K562 (cell line): ENCODE data around the gene KRTAP19-4. TPM values are rescaled to one million over a fixed set of nuclear protein-coding genes. Genes with fewer than 3 reads are reported as not detected.

Experiments used
- ATAC-seq: fragments of 200-7000 bp; cut with Tn5 transposase; 3 replicates; pipeline ENCODE4 v1.9.1; 2020; ENCODE audit warnings: moderate library complexity
- BruUV-seq: library from RNA; stranded (reverse); fragments of 400-500 nt; replicated peaks from 2 replicates; lab custom pipeline; 2021; lab: Mats Ljungman, UMichigan
- CTCF ChIA-PET: fragments of 300-600 bp; formaldehyde crosslinking; extraction: SDS; loops from one replicate; lab custom pipeline; 2021; ENCODE audit warnings: low intra/inter-chr PET ratio; lab: Yijun Ruan, JAX
- POLR2A ChIA-PET: fragments of 300-600, 350-650 bp; sonication (Branson Sonifier 250); formaldehyde crosslinking; extraction: SDS; loops from one replicate; lab custom pipeline; 2021; ENCODE audit warnings: antibody characterized with exemption, inconsistent platforms; lab: Yijun Ruan, JAX
- DNase-seq, 4 experiments: peaks; one replicate each; pipeline versions ENCODE4 v3.0.0 to v3.0.0-alpha.2; 2011 to 2018; ENCODE audit warnings: low spot score in 3 of 4, mixed read lengths in 3 of 4; ENCODE audit errors: extremely low read depth in 1 of 4
- FAIRE-seq: peaks from 2 replicates; lab custom pipeline; 2011; peaks lifted over from hg19 to GRCh38; lab: Jason Lieb, UNC
- H2AFZ ChIP-seq: 2 replicates; pipeline ENCODE4 v1.6.0; 2011; ENCODE audit warnings: low read depth, low read length, control low read depth, inconsistent platforms
- H3K27ac ChIP-seq: fragments of 200-600 bp; 3 replicates; pipeline ENCODE4 v1.8.0; 2011; ENCODE audit warnings: low read depth, mild to moderate bottlenecking, control low read depth, inconsistent platforms, low read length, moderate library complexity, mixed read lengths; ENCODE audit errors: extremely low read depth
- H3K27me3 ChIP-seq, 2 experiments: fragments of 300-600 bp in 1 of 2; 2 replicates in 1 of 2; 3 replicates in 1 of 2; pipeline versions ENCODE4 v1.6.0 to v1.8.0; 2011; ENCODE audit warnings: inconsistent platforms in 2 of 2, low read length in 2 of 2, mild to moderate bottlenecking in 1 of 2, mixed read lengths in 1 of 2, moderate library complexity in 1 of 2; ENCODE audit not compliant: control insufficient read depth in 2 of 2, insufficient read depth in 2 of 2
- H3K36me3 ChIP-seq: fragments of 300-600 bp; 3 replicates; pipeline ENCODE4 v1.8.0; 2011; ENCODE audit warnings: mild to moderate bottlenecking, low read length, inconsistent platforms; ENCODE audit not compliant: control insufficient read depth, insufficient read depth
- H3K4me1 ChIP-seq, 2 experiments: fragments of 200-600 bp in 1 of 2; replicated peaks in 1 of 2; 2 replicates in 1 of 2; 3 replicates in 1 of 2; pipeline versions ENCODE4 v1.5.1 to v1.8.0; 2011; ENCODE audit warnings: inconsistent platforms in 2 of 2, low read length in 2 of 2, mild to moderate bottlenecking in 1 of 2, mixed read lengths in 1 of 2, moderate library complexity in 1 of 2; ENCODE audit not compliant: control insufficient read depth in 2 of 2, insufficient read depth in 2 of 2
- H3K4me2 ChIP-seq: 2 replicates; pipeline ENCODE4 v1.6.1; 2011; ENCODE audit warnings: low read length, control low read depth, inconsistent platforms, mixed read lengths; ENCODE audit not compliant: insufficient read depth
- H3K4me3 ChIP-seq: fragments of 200-600 bp; sonication (generic), shearing (Covaris generic); 2 replicates; pipeline ENCODE4 v1.5.1; 2016; ENCODE audit warnings: control low read depth, inconsistent platforms
- H3K79me2 ChIP-seq: fragments of 200-600 bp; 3 replicates; pipeline ENCODE4 v1.8.0; 2011; ENCODE audit warnings: low read length, inconsistent platforms; ENCODE audit not compliant: control insufficient read depth, insufficient read depth
- H3K9ac ChIP-seq, 2 experiments: 2 replicates each; pipeline versions ENCODE4 v1.6.0 to v1.6.1; 2011; ENCODE audit warnings: low read depth in 2 of 2, low read length in 2 of 2, control low read depth in 1 of 2, inconsistent platforms in 1 of 2, mild to moderate bottlenecking in 1 of 2, mixed read lengths in 1 of 2; ENCODE audit not compliant: insufficient read depth in 1 of 2
- H3K9me1 ChIP-seq: one replicate; pipeline ENCODE4 v1.6.0; 2011; ENCODE audit warnings: inconsistent platforms, mild to moderate bottlenecking, low read length, moderate library complexity; ENCODE audit not compliant: control insufficient read depth, insufficient read depth
- H3K9me3 ChIP-seq: replicated peaks from 2 replicates; pipeline ENCODE4 v1.5.1; 2011; ENCODE audit warnings: low read depth, low read length, inconsistent platforms; ENCODE audit not compliant: control insufficient read depth, insufficient read depth
- H4K20me1 ChIP-seq: replicated peaks from 2 replicates; pipeline ENCODE4 v1.6.1; 2011; ENCODE audit warnings: low read length, inconsistent platforms, mixed read lengths; ENCODE audit not compliant: control insufficient read depth, insufficient read depth
- BCOR ChIP-seq: fragments of 450-650 bp; IDR thresholded peaks from 2 replicates; pipeline ENCODE4 v1.6.1; 2016
- ESRRA ChIP-seq: fragments of 450-650 bp; IDR thresholded peaks from 2 replicates; pipeline ENCODE4 v1.6.1; 2014; ENCODE audit warnings: low read depth, mild to moderate bottlenecking, moderate library complexity, borderline replicate concordance
- MEIS2 ChIP-seq: fragments of 450-650 bp; IDR thresholded peaks from 2 replicates; pipeline ENCODE4 v1.6.1; 2014; ENCODE audit warnings: mild to moderate bottlenecking; ENCODE audit not compliant: partially characterized antibody
- NRF1 ChIP-seq, 2 experiments: fragments of 450-650 bp; IDR thresholded peaks in 1 of 2; conservative IDR thresholded peaks in 1 of 2; 2 replicates each; pipeline ENCODE4 v1.6.1; 2014; ENCODE audit warnings: mild to moderate bottlenecking in 2 of 2
- OTX1 ChIP-seq: fragments of 450-650 bp; formaldehyde crosslinking; IDR thresholded peaks from 2 replicates; pipeline ENCODE4 v1.4.0; 2022; ENCODE audit warnings: mild to moderate bottlenecking
- PHF8 ChIP-seq: fragments of 200-600 bp; sonication (generic); IDR thresholded peaks from 2 replicates; pipeline ENCODE4 v1.6.1; 2012; ENCODE audit warnings: mixed run types, mild to moderate bottlenecking, inconsistent platforms, low read length, moderate library complexity, borderline replicate concordance
- RBBP5 ChIP-seq: fragments of 200-600 bp; sonication (generic); IDR thresholded peaks from 2 replicates; pipeline ENCODE4 v1.6.1; 2012; ENCODE audit warnings: borderline replicate concordance, mild to moderate bottlenecking, low read length, control low read depth, inconsistent platforms; ENCODE audit not compliant: insufficient read depth, poor library complexity, severe bottlenecking
- SMAD3 ChIP-seq: fragments of 450-650 bp; formaldehyde crosslinking; conservative IDR thresholded peaks from 2 replicates; pipeline ENCODE4 v1.4.0; 2020; ENCODE audit warnings: mild to moderate bottlenecking
- XRCC4 ChIP-seq: IDR thresholded peaks from one replicate; pipeline ENCODE4 v1.6.1; 2011; ENCODE audit not compliant: insufficient read depth, insufficient read length; ENCODE audit errors: extremely low read depth
- XRCC5 ChIP-seq: fragments of 200-400 bp; formaldehyde crosslinking; IDR thresholded peaks from 2 replicates; pipeline ENCODE4 v1.6.1; 2017; ENCODE audit warnings: low read depth, mild to moderate bottlenecking, low read length
- ZNF551 ChIP-seq: fragments of 250-450 bp; sonication (Bioruptor Pico); IDR thresholded peaks from 2 replicates; pipeline ENCODE4 v1.5.0; 2021; ENCODE audit warnings: mild to moderate bottlenecking, moderate library complexity
- ZNF766 ChIP-seq: fragments of 200-800 bp; sonication (Bioruptor generic); conservative IDR thresholded peaks from 2 replicates; pipeline ENCODE4 v1.6.1; 2016; ENCODE audit warnings: missing genetic modification characterization, missing compliant biosample characterization
- WGBS: fragments of 100-300 bp; shearing (Covaris generic); methylation state at CpG from one replicate; pipeline ENCODE4 v1.1.6; 2016; ENCODE audit warnings: low coverage, mixed read lengths; ENCODE audit not compliant: insufficient coverage; ENCODE audit errors: missing lambda C conversion rate; 5-methylcytosine and 5-hydroxymethylcytosine counted together
- in situ Hi-C: fragments of 300-500 bp; cut with MboI; formaldehyde crosslinking; loops from 4 replicates; pipeline ENCODE4 v1.15.0; 2018; ENCODE audit warnings: inconsistent platforms, mixed read lengths
- intact Hi-C: fragments of 100-400 bp; cut with micrococcal nuclease; formaldehyde crosslinking; loops from 2 replicates; pipeline ENCODE4 v1.14.2; 2022
- polyA plus RNA-seq, 8 experiments: library from polyadenylated mRNA; depleted of rRNA in 4 of 8; stranded (reverse) in 5 of 8; unstranded in 3 of 8; fragments of >200 nt; fragmentation: Nextera tagmentation in 2 of 8; fragmentation: Illumina TruSeq in 1 of 8; extraction: Ambion mirVana in 2 of 8; extraction: Trizol in 1 of 8; gene quantifications; 2 replicates each; pipeline versions ENCODE4 v1.2.1 to v1.2.3, GENCODE V29; 2011 to 2014; ENCODE audit warnings: inconsistent platforms in 1 of 8, missing spikeins in 1 of 8
- total RNA-seq, 7 experiments: library from RNA; depleted of rRNA in 6 of 7; stranded (reverse); fragments of >200 nt in 6 of 7; fragmentation: Illumina TruSeq in 2 of 7; extraction: Trizol in 2 of 7; gene quantifications; 2 replicates each; pipeline versions ENCODE4 v1.2.1 to v1.2.3, GENCODE V29; 2011 to 2021; ENCODE audit warnings: low replicate concordance in 1 of 7
- TF ChIP-seq, protein P1 (sequence below): sonication (generic); IDR thresholded peaks from 2 replicates; pipeline ENCODE4 v1.6.1; 2016
- TF ChIP-seq, protein P2 (sequence below): sonication (generic); formaldehyde crosslinking; IDR thresholded peaks from 2 replicates; pipeline ENCODE4 v1.8.0; 2022; ENCODE audit warnings: mild to moderate bottlenecking, missing genetic modification reagents
- TF ChIP-seq, protein P3 (sequence below): fragments of 450-650 bp; conservative IDR thresholded peaks from 2 replicates; pipeline ENCODE4 v1.6.1; 2016; ENCODE audit warnings: missing genetic modification characterization, low read depth, mild to moderate bottlenecking, control low read depth, missing compliant biosample characterization

The KRTAP19-4 gene
- total and polyA plus RNA-seq, 9 of the 15 experiments (the other 6 are each of a cell fraction or from before 2014, with no cell fraction given), result not detected

DNA sequence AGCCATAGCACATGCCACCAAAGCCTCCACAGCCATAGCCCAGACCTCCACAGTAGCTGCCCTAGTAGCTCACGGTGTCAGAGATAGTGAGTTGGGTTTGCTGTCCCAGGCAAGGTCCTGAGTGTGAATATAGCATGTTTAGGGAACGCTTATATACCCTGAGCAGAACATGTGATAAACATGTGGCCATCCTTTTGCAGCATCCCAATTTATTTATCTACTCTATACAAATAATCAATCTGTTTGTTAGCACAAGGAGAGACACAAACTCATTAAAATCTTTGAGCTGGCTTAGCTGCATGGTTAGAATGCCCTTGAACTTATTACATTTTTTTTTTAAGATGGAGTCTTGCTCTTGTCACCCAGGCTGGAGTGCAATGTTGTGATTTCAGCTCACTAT is 9.6 kb downstream of the KRTAP19-4 start, which contains the start of gene KRTAP19-2:
Gene KRTAP19-2, minus strand, starts transcription at position 101 of the 400 bp plus-strand sequence. Its CDS starts 88 bp downstream, at position 13.
- intact Hi-C loops, result no loop called here
- no peak within 1 kb of the TSS for H3K4me3 ChIP-seq
- H4K20me1 ChIP-seq, result no peaks in the 10 kb centered on the region
- H3K9me3 ChIP-seq, result no peaks in the 10 kb centered on the region; the same call in 1 of the 2 replicates
- ChIA-PET POLR2A (no interaction called here), CTCF (no interaction called here)
- no peaks in the 10 kb centered on the region for H3K9me1 ChIP-seq
- WGBS, result 3% methylated on average over 2 of the region's 2 CpGs
- H3K27ac ChIP-seq, result no peak within 1 kb of the TSS
- no peak within 1 kb of the TSS for H3K4me2 ChIP-seq
- BruUV-seq, result no TSS peak
- no peak for TF ChIP-seq ESRRA
- no peak for TF ChIP-seq NRF1 (conservative IDR thresholded peaks at IDR 0.05 in 1 of 2, IDR thresholded peaks at IDR 0.05 in 1 of 2)
- no peak for TF ChIP-seq ZNF551 (CRISPR knock-in tag)
- no peak for TF ChIP-seq ZNF766 (CRISPR knock-in tag)
- no peak for TF ChIP-seq MEIS2
- TF ChIP-seq RBBP5, result no peak
- H3K9ac ChIP-seq, result no peak within 1 kb of the TSS
- H3K27me3 ChIP-seq, result no peaks in the 10 kb centered on the region
- H3K79me2 ChIP-seq, result no peaks in the 10 kb centered on the region
- no peaks in the 10 kb centered on the region for H3K36me3 ChIP-seq
- in situ Hi-C loops, result no loop called here
- H2AFZ ChIP-seq, result no peak within 1 kb of the TSS
- no peak for DNase-seq
- no peaks in the 10 kb centered on the region for H3K4me1 ChIP-seq
- FAIRE-seq, result no peak
- ATAC-seq, result no peak

DNA sequence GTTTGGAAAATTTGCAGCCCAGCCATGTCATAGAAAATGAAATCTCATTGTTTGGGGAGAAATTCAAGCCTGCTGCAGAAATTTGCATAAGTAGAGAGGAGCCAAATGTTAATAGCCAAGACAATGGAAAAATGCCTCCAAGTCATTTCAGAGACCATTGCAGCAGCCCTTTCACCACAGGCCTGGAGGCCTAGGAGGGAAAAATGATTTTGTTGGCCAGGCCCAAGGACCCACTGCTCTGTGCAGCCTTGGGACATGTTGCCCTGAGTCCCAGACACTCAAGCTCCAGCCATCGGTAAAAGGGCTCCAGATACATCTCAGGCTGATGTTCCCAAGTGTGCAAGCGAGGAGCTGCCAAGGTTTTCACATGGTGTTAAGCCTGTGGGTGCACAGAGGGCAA is 10.8 kb downstream of the KRTAP19-4 start:
- in situ Hi-C loops, result no loop called here
- no peak overlapping the region for H3K4me3 ChIP-seq
- no peaks in the 10 kb centered on the region; the same call in 1 of the 2 replicates for H3K9me3 ChIP-seq
- no peaks in the 10 kb centered on the region for H4K20me1 ChIP-seq
- H3K27ac ChIP-seq, result no peak overlapping the region
- no peaks in the 10 kb centered on the region for H3K4me1 ChIP-seq
- intact Hi-C loops, result no loop called here
- DNase-seq, result no peak
- WGBS, result 0% methylated on average over 2 of the region's 2 CpGs
- no peak for ATAC-seq
- POLR2A ChIA-PET, result no interaction called here
- no peak overlapping the region for H3K9ac ChIP-seq
- CTCF ChIA-PET, result no interaction called here
- no peak overlapping the region for H2AFZ ChIP-seq
- no peaks in the 10 kb centered on the region for H3K79me2 ChIP-seq
- FAIRE-seq, result no peak
- no peaks in the 10 kb centered on the region for H3K36me3 ChIP-seq
- H3K4me2 ChIP-seq, result no peak overlapping the region
- no TSS peak for BruUV-seq
- H3K27me3 ChIP-seq, result no peaks in the 10 kb centered on the region
- no peaks in the 10 kb centered on the region for H3K9me1 ChIP-seq
- no peak for TF ChIP-seq OTX1 (CRISPR knock-in tag)
- no peak for TF ChIP-seq PHF8
- TF ChIP-seq, protein P1, sequence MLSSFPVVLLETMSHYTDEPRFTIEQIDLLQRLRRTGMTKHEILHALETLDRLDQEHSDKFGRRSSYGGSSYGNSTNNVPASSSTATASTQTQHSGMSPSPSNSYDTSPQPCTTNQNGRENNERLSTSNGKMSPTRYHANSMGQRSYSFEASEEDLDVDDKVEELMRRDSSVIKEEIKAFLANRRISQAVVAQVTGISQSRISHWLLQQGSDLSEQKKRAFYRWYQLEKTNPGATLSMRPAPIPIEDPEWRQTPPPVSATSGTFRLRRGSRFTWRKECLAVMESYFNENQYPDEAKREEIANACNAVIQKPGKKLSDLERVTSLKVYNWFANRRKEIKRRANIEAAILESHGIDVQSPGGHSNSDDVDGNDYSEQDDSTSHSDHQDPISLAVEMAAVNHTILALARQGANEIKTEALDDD, result no peak
- TF ChIP-seq BCOR, result no peak
- TF ChIP-seq, protein P2, sequence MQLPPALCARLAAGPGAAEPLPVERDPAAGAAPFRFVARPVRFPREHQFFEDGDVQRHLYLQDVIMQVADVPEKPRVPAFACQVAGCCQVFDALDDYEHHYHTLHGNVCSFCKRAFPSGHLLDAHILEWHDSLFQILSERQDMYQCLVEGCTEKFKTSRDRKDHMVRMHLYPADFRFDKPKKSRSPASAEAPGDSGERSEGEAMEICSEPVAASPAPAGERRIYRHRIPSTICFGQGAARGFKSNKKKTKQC (CRISPR knock-in tag), result no peak
- TF ChIP-seq SMAD3 (CRISPR knock-in tag), result no peak
- TF ChIP-seq, protein P3, sequence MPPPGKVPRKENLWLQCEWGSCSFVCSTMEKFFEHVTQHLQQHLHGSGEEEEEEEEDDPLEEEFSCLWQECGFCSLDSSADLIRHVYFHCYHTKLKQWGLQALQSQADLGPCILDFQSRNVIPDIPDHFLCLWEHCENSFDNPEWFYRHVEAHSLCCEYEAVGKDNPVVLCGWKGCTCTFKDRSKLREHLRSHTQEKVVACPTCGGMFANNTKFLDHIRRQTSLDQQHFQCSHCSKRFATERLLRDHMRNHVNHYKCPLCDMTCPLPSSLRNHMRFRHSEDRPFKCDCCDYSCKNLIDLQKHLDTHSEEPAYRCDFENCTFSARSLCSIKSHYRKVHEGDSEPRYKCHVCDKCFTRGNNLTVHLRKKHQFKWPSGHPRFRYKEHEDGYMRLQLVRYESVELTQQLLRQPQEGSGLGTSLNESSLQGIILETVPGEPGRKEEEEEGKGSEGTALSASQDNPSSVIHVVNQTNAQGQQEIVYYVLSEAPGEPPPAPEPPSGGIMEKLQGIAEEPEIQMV (tag), result no peak
- no peak for TF ChIP-seq XRCC4
- no peak for TF ChIP-seq XRCC5
